Glomerular endothelial cell (primary cell): ENCODE data around the gene NT5C1A. TPM values are rescaled to one million over a fixed set of nuclear protein-coding genes. Genes with fewer than 3 reads are reported as not detected.

Experiments
- DNase-seq: peaks from one replicate; pipeline ENCODE4 v3.0.0-alpha.2; 2011; ENCODE audit warnings: low read depth, low spot score; ENCODE audit errors: extremely low read depth
- total RNA-seq: library from RNA; depleted of rRNA; stranded (reverse); fragments of >200 nt; gene quantifications from 2 replicates; pipeline ENCODE4 v1.2.3, GENCODE V29; 2015

NT5C1A gene
- not detected in 2 replicates for total RNA-seq

- DNase-seq = no peak
Measured at GRCh38 chr1:39671793-39672550, at the start of gene NT5C1A. Gene NT5C1A (minus strand): TSS chr1:39672107. CDS start chr1:39672038, 69 bp downstream.

GRCh38 chr1:39721664-39722063, 49.8 kb upstream of the NT5C1A start:
- no peak for DNase-seq

GRCh38 chr1:39720094-39720999, 48.4 kb upstream of the NT5C1A start:
- DNase-seq = peak; percentile 42

- no peak for DNase-seq
Measured at GRCh38 chr1:39717809-39718208, 45.9 kb upstream of the NT5C1A start.

- no peak for DNase-seq
Measured at GRCh38 chr1:39713557-39713956, 41.6 kb upstream of the NT5C1A start.

GRCh38 chr1:39711966-39712340, 40.0 kb upstream of the NT5C1A start:
- no peak for DNase-seq

GRCh38 chr1:39711104-39711965, 39.4 kb upstream of the NT5C1A start:
- DNase-seq = no peak

- no peak for DNase-seq
Measured at GRCh38 chr1:39707506-39707905, 35.6 kb upstream of the NT5C1A start.

GRCh38 chr1:39704757-39705156, 32.9 kb upstream of the NT5C1A start:
- no peak for DNase-seq

- DNase-seq = no peak
Measured at GRCh38 chr1:39701049-39701439, 29.1 kb upstream of the NT5C1A start.

GRCh38 chr1:39700348-39700747, 28.4 kb upstream of the NT5C1A start:
- no peak for DNase-seq

- DNase-seq = no peak
Measured at GRCh38 chr1:39699419-39699818, 27.5 kb upstream of the NT5C1A start.

- DNase-seq = no peak
Measured at GRCh38 chr1:39698568-39698967, 26.7 kb upstream of the NT5C1A start.

- DNase-seq = no peak
Measured at GRCh38 chr1:39696448-39696847, 24.5 kb upstream of the NT5C1A start.

- no peak for DNase-seq
Measured at GRCh38 chr1:39695016-39695415, 23.1 kb upstream of the NT5C1A start.

GRCh38 chr1:39694026-39694425, 22.1 kb upstream of the NT5C1A start:
- DNase-seq = no peak

GRCh38 chr1:39692152-39693074, 20.5 kb upstream of the NT5C1A start:
- DNase-seq = no peak

- no peak for DNase-seq
Measured at GRCh38 chr1:39691383-39692151, 19.7 kb upstream of the NT5C1A start, which contains the start of gene HPCAL4. Gene HPCAL4 (minus strand): TSS chr1:39691433. CDS start chr1:39684603, 6,830 bp downstream.

- no peak for DNase-seq
Measured at GRCh38 chr1:39690794-39691382, 19.0 kb upstream of the NT5C1A start.
